ENCODE data around the gene BAAT.

The BAAT gene

DNA sequence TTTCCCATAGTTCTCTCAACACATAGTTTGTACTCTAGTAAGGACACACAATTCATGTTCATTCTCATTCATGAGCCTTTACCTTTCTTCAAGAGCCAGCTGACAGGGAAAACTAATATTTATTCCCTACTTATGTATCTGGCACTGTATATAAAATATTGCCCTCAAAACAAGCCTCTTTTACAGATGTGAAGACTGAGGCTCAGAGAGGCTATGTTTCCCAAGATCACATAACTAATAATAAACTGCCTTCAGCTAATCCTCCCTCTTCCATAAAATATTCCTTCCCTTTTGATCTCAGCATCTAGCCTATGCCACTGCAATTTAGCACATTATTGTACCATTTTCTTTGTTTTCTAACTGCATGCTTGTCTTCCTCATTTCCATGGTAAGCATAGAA is 32.6 kb upstream of the BAAT start:
- Histone ChIP-seq H3K4me1 (ENCODE audit: control insufficient read depth, low read length) (no peaks in the 10 kb centered on the region), H3K4me3 (ENCODE audit: low read length) (no peak overlapping the region), H3K4me2 (ENCODE audit: low read length) (no peak overlapping the region), H3K9me2 (replicated peaks; ENCODE audit: control insufficient read depth, low read length) (no peaks in the 10 kb centered on the region), H3K27me3 (ENCODE audit: control insufficient read depth, low read length) (no peaks in the 10 kb centered on the region), H3K9me3 (ENCODE audit: control insufficient read depth, insufficient read depth, low read length) (no peaks in the 10 kb centered on the region; the same call in 1 of the 2 replicates), H4K20me1 (ENCODE audit: control insufficient read depth, insufficient read depth, low read depth, low read length) (no peaks in the 10 kb centered on the region), H3K79me2 (ENCODE audit: control insufficient read depth, low read length) (no peaks in the 10 kb centered on the region), H3K27ac (ENCODE audit: low read depth, low read length) (no peak overlapping the region), H3K36me3 (ENCODE audit: control insufficient read depth, low read length) (no peaks in the 10 kb centered on the region), H3F3A (ENCODE audit: control insufficient read depth, insufficient read depth) (no peaks in the 10 kb centered on the region)
- TF ChIP-seq CTCF (IDR thresholded peaks at IDR 0.05; ENCODE audit: low read depth, low read length, poor library complexity, severe bottlenecking) (no peak), EZH2phosphoT487 (IDR thresholded peaks at IDR 0.05; ENCODE audit: borderline replicate concordance, low read length) (no peak)

GRCh38 chr9:101415578-101415977 is 30.8 kb upstream of the BAAT start:
- Histone ChIP-seq H3K27ac (ENCODE audit: low read depth, low read length) (no peak overlapping the region), H4K20me1 (ENCODE audit: control insufficient read depth, insufficient read depth, low read depth, low read length) (no peaks in the 10 kb centered on the region), H3K9me2 (replicated peaks; ENCODE audit: control insufficient read depth, low read length) (no peaks in the 10 kb centered on the region), H3K36me3 (ENCODE audit: control insufficient read depth, low read length) (no peaks in the 10 kb centered on the region), H3F3A (ENCODE audit: control insufficient read depth, insufficient read depth) (no peaks in the 10 kb centered on the region), H3K4me1 (ENCODE audit: control insufficient read depth, low read length) (no peaks in the 10 kb centered on the region), H3K9me3 (ENCODE audit: control insufficient read depth, insufficient read depth, low read length) (peaks cover 4% of the 10 kb centered on the region), H3K27me3 (ENCODE audit: control insufficient read depth, low read length) (no peaks in the 10 kb centered on the region), H3K4me3 (ENCODE audit: low read length) (no peak overlapping the region), H3K4me2 (ENCODE audit: low read length) (no peak overlapping the region), H3K79me2 (ENCODE audit: control insufficient read depth, low read length) (no peaks in the 10 kb centered on the region)
- TF ChIP-seq EZH2phosphoT487 (IDR thresholded peaks at IDR 0.05; ENCODE audit: borderline replicate concordance, low read length) (no peak), CTCF (IDR thresholded peaks at IDR 0.05; ENCODE audit: low read depth, low read length, poor library complexity, severe bottlenecking) (no peak)

DNA sequence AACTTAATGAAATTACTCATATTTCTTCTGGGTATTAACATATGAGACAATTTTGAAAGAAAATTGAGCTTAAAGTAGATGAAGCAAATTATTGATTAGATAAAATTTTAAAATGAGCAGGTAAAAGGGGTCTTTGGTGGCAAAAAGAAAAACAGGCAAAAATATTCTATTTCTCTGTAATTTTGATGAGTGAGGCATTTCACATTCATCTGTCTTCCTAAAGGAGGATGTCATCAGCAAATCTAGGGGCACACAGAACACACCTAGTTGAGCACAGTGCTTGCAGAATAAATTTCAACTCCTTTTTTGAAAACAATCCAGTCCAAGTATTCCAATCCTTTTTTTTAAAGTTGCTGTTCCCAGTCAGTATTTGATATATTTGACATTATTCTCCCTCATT is 30.0 kb upstream of the BAAT start:
- H3K9me3 ChIP-seq (ENCODE audit: control insufficient read depth, insufficient read depth, low read length), result peaks cover 12% of the 10 kb centered on the region
- no peak overlapping the region for H3K4me2 ChIP-seq (ENCODE audit: low read length)
- no peak overlapping the region for H3K27ac ChIP-seq (ENCODE audit: low read depth, low read length)
- H3K27me3 ChIP-seq (ENCODE audit: control insufficient read depth, low read length), result no peaks in the 10 kb centered on the region
- H3F3A ChIP-seq (ENCODE audit: control insufficient read depth, insufficient read depth), result no peaks in the 10 kb centered on the region
- H4K20me1 ChIP-seq (ENCODE audit: control insufficient read depth, insufficient read depth, low read depth, low read length), result no peaks in the 10 kb centered on the region
- H3K79me2 ChIP-seq (ENCODE audit: control insufficient read depth, low read length), result no peaks in the 10 kb centered on the region
- H3K36me3 ChIP-seq (ENCODE audit: control insufficient read depth, low read length), result peaks cover 3% of the 10 kb centered on the region; the same call in 1 of the 2 replicates
- H3K4me3 ChIP-seq (ENCODE audit: low read length), result no peak overlapping the region
- no peaks in the 10 kb centered on the region for H3K9me2 ChIP-seq (replicated peaks; ENCODE audit: control insufficient read depth, low read length)
- TF ChIP-seq EZH2phosphoT487 (IDR thresholded peaks at IDR 0.05; ENCODE audit: borderline replicate concordance, low read length), result no peak
- no peaks in the 10 kb centered on the region for H3K4me1 ChIP-seq (ENCODE audit: control insufficient read depth, low read length)

DNA sequence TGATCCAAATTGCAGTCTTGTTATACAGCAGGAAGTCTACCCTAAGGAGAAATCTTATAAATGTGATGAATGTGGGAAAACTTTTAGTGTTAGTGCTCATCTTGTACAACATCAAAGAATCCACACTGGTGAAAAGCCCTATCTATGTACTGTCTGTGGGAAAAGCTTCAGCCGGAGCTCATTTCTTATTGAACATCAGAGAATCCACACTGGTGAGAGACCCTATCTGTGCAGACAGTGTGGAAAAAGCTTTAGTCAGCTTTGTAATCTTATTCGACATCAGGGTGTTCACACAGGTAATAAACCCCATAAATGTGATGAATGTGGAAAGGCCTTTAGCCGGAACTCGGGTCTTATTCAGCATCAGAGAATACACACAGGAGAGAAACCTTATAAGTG is 24.3 kb upstream of the BAAT start:
- no peak for TF ChIP-seq EZH2phosphoT487 (IDR thresholded peaks at IDR 0.05; ENCODE audit: borderline replicate concordance, low read length)
- TF ChIP-seq CTCF (IDR thresholded peaks at IDR 0.05; ENCODE audit: low read depth, low read length, poor library complexity, severe bottlenecking), result no peak
- Histone ChIP-seq H3K79me2 (ENCODE audit: control insufficient read depth, low read length) (no peaks in the 10 kb centered on the region), H4K20me1 (ENCODE audit: control insufficient read depth, insufficient read depth, low read depth, low read length) (no peaks in the 10 kb centered on the region), H3K4me1 (ENCODE audit: control insufficient read depth, low read length) (no peaks in the 10 kb centered on the region), H3K9me2 (replicated peaks; ENCODE audit: control insufficient read depth, low read length) (no peaks in the 10 kb centered on the region), H3K36me3 (ENCODE audit: control insufficient read depth, low read length) (peaks cover 61% of the 10 kb centered on the region), H3K4me2 (ENCODE audit: low read length) (no peak overlapping the region), H3F3A (ENCODE audit: control insufficient read depth, insufficient read depth) (no peaks in the 10 kb centered on the region), H3K27me3 (ENCODE audit: control insufficient read depth, low read length) (no peaks in the 10 kb centered on the region), H3K27ac (ENCODE audit: low read depth, low read length) (no peak overlapping the region), H3K9me3 (ENCODE audit: control insufficient read depth, insufficient read depth, low read length) (peaks cover 45% of the 10 kb centered on the region), H3K4me3 (ENCODE audit: low read length) (no peak overlapping the region)

Measured in DOHH2 (cell line).